HepG2 (cell line): ENCODE results near the gene LCORL. TPM values are rescaled to one million over a fixed set of nuclear protein-coding genes. Genes with fewer than 3 reads are reported as not detected.

Experiments used
- CBX1 ChIP-seq: IDR thresholded peaks from one replicate; pipeline ENCODE4 v1.6.1; 2016; ENCODE audit warnings: antibody characterized with exemption, low read depth
- FOXP1 ChIP-seq, 2 experiments: fragments of 450-650 bp in 1 of 2; IDR thresholded peaks; 2 replicates each; pipeline ENCODE4 v1.6.1; 2017 to 2018; ENCODE audit warnings: antibody characterized with exemption in 1 of 2
- GZF1 ChIP-seq: sonication (generic); formaldehyde crosslinking; IDR thresholded peaks from 2 replicates; pipeline ENCODE4 v1.5.1; 2020; ENCODE audit warnings: mild to moderate bottlenecking, missing genetic modification reagents
- KAT2B ChIP-seq: fragments of 150-350 bp; IDR thresholded peaks from 2 replicates; pipeline ENCODE4 v1.6.1; 2014; ENCODE audit warnings: low read depth, low read length, borderline replicate concordance
- KAT8 ChIP-seq: IDR thresholded peaks from 2 replicates; pipeline ENCODE4 v1.6.1; 2016; ENCODE audit warnings: missing genetic modification reagents, missing compliant biosample characterization
- NFRKB ChIP-seq: fragments of 450-650 bp; IDR thresholded peaks from 2 replicates; pipeline ENCODE4 v1.6.1; 2017
- SP2 ChIP-seq: sonication (generic); formaldehyde crosslinking; IDR thresholded peaks from 2 replicates; pipeline ENCODE4 v1.5.1; 2020; ENCODE audit warnings: mild to moderate bottlenecking, missing genetic modification reagents
- ZFP36L1 ChIP-seq: sonication (generic); formaldehyde crosslinking; IDR thresholded peaks from 2 replicates; pipeline ENCODE4 v1.8.0; 2022; ENCODE audit warnings: mild to moderate bottlenecking, missing genetic modification reagents, moderate library complexity
- ZNF138 ChIP-seq: sonication (generic); formaldehyde crosslinking; IDR thresholded peaks from 2 replicates; pipeline ENCODE4 v1.5.0; 2020; ENCODE audit warnings: mild to moderate bottlenecking, low read depth, missing genetic modification reagents
- ZNF501 ChIP-seq: sonication (generic); formaldehyde crosslinking; IDR thresholded peaks from 2 replicates; pipeline ENCODE4 v1.5.1; 2020; ENCODE audit warnings: mild to moderate bottlenecking, moderate library complexity, missing genetic modification reagents
- polyA plus RNA-seq, 8 experiments: library from polyadenylated mRNA; depleted of rRNA in 3 of 8; stranded (reverse) in 7 of 8; unstranded in 1 of 8; fragments of >200 nt; fragmentation: Illumina TruSeq in 4 of 8; extraction: Trizol in 4 of 8; gene quantifications; 2 replicates each; pipeline versions ENCODE4 v1.2.1 to v1.2.3, GENCODE V29; 2011 to 2016; ENCODE audit warnings: low read depth in 4 of 8, missing spikeins in 1 of 8, mixed read lengths in 1 of 8; ENCODE audit not compliant: insufficient read depth in 1 of 8
- total RNA-seq, 5 experiments: library from RNA; depleted of rRNA; stranded (reverse); fragments of >200 nt; fragmentation: Illumina TruSeq; extraction: Trizol; gene quantifications; 2 replicates each; pipeline ENCODE4 v1.2.3, GENCODE V29; 2016; ENCODE audit warnings: low read depth in 1 of 5
- TF ChIP-seq, protein P1 (sequence below): sonication (generic); formaldehyde crosslinking; IDR thresholded peaks from 2 replicates; pipeline ENCODE4 v1.5.1; 2020; ENCODE audit warnings: mild to moderate bottlenecking, missing genetic modification reagents, moderate library complexity
- TF ChIP-seq, protein P2 (sequence below): sonication (generic); formaldehyde crosslinking; IDR thresholded peaks from 2 replicates; pipeline ENCODE4 v1.4.0; 2020; ENCODE audit warnings: mild to moderate bottlenecking, missing genetic modification reagents
- TF ChIP-seq, protein P3 (sequence below): sonication (generic); formaldehyde crosslinking; IDR thresholded peaks from 2 replicates; pipeline ENCODE4 v1.9.0; 2021; ENCODE audit warnings: missing genetic modification reagents, borderline replicate concordance
- TF ChIP-seq, protein P4 (sequence below): sonication (generic); formaldehyde crosslinking; conservative IDR thresholded peaks from 2 replicates; pipeline ENCODE4 v1.8.0; 2022; ENCODE audit warnings: low read depth, missing genetic modification reagents
- TF ChIP-seq, protein P5 (sequence below): IDR thresholded peaks from 2 replicates; pipeline ENCODE4 v1.6.1; 2016; ENCODE audit warnings: mild to moderate bottlenecking, missing biosample characterization, missing genetic modification reagents
- TF ChIP-seq, protein P6 (sequence below): sonication (generic); formaldehyde crosslinking; conservative IDR thresholded peaks from 2 replicates; pipeline ENCODE4 v1.5.0; 2020; ENCODE audit warnings: missing genetic modification reagents

Gene LCORL
- total and polyA plus RNA-seq, 2 of the 13 experiments (the other 11 are each of a cell fraction or from before 2014, with no cell fraction given), result 5.3 to 14.5 TPM

DNA sequence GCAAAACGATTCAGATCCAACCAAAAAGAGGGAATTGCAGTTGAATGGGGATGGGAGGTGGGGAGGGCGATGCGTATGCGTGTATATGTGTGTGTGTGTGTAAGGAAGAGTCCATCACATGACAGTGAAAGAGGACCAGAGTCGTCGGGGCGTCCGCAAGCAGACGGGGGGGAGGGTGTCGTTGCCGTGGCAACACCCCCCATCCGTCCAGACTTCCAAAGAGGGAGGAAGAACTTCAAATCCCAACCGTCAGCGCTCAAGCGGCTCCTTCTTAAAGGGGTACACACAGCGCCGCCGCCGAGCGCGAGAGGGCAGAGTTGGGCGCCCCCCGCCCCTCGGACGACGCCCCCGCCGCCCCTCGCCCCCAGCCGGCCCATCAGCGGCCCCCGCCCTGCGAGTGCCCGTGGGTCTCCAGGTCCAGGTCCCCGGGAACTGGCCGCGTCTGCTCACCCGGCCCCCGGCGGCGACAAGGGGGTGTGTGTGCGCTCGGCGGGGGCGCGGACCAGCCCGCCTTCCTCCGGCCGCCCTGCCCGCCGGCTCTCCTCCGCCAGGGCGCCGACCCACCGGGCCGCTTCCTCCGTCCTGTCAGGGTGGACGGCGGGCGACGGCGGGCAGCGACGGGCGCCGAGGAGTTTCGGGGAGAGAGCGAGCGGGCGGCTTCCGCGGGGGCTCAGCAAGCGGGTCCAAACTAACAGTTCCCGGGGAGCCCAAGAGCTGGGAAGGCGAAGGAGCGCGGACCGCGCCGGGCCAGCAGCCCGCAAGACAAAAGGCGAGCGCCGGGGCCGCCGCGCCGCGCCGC, 685 bp downstream of the LCORL start (continued):
- TF ChIP-seq, protein P1, sequence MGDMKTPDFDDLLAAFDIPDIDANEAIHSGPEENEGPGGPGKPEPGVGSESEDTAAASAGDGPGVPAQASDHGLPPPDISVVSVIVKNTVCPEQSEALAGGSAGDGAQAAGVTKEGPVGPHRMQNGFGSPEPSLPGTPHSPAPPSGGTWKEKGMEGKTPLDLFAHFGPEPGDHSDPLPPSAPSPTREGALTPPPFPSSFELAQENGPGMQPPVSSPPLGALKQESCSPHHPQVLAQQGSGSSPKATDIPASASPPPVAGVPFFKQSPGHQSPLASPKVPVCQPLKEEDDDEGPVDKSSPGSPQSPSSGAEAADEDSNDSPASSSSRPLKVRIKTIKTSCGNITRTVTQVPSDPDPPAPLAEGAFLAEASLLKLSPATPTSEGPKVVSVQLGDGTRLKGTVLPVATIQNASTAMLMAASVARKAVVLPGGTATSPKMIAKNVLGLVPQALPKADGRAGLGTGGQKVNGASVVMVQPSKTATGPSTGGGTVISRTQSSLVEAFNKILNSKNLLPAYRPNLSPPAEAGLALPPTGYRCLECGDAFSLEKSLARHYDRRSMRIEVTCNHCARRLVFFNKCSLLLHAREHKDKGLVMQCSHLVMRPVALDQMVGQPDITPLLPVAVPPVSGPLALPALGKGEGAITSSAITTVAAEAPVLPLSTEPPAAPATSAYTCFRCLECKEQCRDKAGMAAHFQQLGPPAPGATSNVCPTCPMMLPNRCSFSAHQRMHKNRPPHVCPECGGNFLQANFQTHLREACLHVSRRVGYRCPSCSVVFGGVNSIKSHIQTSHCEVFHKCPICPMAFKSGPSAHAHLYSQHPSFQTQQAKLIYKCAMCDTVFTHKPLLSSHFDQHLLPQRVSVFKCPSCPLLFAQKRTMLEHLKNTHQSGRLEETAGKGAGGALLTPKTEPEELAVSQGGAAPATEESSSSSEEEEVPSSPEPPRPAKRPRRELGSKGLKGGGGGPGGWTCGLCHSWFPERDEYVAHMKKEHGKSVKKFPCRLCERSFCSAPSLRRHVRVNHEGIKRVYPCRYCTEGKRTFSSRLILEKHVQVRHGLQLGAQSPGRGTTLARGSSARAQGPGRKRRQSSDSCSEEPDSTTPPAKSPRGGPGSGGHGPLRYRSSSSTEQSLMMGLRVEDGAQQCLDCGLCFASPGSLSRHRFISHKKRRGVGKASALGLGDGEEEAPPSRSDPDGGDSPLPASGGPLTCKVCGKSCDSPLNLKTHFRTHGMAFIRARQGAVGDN, result no peak
- TF ChIP-seq CBX1, result no peak
- TF ChIP-seq, protein P2, sequence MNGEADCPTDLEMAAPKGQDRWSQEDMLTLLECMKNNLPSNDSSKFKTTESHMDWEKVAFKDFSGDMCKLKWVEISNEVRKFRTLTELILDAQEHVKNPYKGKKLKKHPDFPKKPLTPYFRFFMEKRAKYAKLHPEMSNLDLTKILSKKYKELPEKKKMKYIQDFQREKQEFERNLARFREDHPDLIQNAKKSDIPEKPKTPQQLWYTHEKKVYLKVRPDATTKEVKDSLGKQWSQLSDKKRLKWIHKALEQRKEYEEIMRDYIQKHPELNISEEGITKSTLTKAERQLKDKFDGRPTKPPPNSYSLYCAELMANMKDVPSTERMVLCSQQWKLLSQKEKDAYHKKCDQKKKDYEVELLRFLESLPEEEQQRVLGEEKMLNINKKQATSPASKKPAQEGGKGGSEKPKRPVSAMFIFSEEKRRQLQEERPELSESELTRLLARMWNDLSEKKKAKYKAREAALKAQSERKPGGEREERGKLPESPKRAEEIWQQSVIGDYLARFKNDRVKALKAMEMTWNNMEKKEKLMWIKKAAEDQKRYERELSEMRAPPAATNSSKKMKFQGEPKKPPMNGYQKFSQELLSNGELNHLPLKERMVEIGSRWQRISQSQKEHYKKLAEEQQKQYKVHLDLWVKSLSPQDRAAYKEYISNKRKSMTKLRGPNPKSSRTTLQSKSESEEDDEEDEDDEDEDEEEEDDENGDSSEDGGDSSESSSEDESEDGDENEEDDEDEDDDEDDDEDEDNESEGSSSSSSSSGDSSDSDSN (CRISPR knock-in tag), result peak; percentile 59; the same call in 1 of the 2 replicates
- no peak for TF ChIP-seq KAT8 (CRISPR knock-in tag)
- TF ChIP-seq, protein P3, sequence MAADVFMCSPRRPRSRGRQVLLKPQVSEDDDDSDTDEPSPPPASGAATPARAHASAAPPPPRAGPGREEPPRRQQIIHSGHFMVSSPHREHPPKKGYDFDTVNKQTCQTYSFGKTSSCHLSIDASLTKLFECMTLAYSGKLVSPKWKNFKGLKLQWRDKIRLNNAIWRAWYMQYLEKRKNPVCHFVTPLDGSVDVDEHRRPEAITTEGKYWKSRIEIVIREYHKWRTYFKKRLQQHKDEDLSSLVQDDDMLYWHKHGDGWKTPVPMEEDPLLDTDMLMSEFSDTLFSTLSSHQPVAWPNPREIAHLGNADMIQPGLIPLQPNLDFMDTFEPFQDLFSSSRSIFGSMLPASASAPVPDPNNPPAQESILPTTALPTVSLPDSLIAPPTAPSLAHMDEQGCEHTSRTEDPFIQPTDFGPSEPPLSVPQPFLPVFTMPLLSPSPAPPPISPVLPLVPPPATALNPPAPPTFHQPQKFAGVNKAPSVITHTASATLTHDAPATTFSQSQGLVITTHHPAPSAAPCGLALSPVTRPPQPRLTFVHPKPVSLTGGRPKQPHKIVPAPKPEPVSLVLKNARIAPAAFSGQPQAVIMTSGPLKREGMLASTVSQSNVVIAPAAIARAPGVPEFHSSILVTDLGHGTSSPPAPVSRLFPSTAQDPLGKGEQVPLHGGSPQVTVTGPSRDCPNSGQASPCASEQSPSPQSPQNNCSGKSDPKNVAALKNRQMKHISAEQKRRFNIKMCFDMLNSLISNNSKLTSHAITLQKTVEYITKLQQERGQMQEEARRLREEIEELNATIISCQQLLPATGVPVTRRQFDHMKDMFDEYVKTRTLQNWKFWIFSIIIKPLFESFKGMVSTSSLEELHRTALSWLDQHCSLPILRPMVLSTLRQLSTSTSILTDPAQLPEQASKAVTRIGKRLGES (CRISPR knock-in tag), result no peak
- TF ChIP-seq NFRKB, result no peak
- TF ChIP-seq ZNF501 (CRISPR knock-in tag), result no peak
- no peak for TF ChIP-seq SP2 (CRISPR knock-in tag)
- no peak for TF ChIP-seq KAT2B
- TF ChIP-seq, protein P4, sequence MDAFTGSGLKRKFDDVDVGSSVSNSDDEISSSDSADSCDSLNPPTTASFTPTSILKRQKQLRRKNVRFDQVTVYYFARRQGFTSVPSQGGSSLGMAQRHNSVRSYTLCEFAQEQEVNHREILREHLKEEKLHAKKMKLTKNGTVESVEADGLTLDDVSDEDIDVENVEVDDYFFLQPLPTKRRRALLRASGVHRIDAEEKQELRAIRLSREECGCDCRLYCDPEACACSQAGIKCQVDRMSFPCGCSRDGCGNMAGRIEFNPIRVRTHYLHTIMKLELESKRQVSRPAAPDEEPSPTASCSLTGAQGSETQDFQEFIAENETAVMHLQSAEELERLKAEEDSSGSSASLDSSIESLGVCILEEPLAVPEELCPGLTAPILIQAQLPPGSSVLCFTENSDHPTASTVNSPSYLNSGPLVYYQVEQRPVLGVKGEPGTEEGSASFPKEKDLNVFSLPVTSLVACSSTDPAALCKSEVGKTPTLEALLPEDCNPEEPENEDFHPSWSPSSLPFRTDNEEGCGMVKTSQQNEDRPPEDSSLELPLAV, result no peak
- no peak for TF ChIP-seq FOXP1 (IDR thresholded peaks at IDR 0.05)
- TF ChIP-seq FOXP1 (CRISPR knock-in tag; IDR thresholded peaks at IDR 0.05), result no peak
- TF ChIP-seq ZFP36L1 (CRISPR knock-in tag), result no peak
- TF ChIP-seq, protein P5, sequence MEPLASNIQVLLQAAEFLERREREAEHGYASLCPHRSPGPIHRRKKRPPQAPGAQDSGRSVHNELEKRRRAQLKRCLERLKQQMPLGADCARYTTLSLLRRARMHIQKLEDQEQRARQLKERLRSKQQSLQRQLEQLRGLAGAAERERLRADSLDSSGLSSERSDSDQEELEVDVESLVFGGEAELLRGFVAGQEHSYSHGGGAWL (CRISPR knock-in tag), result no peak
- no peak for TF ChIP-seq GZF1 (CRISPR knock-in tag)
- TF ChIP-seq, protein P6, sequence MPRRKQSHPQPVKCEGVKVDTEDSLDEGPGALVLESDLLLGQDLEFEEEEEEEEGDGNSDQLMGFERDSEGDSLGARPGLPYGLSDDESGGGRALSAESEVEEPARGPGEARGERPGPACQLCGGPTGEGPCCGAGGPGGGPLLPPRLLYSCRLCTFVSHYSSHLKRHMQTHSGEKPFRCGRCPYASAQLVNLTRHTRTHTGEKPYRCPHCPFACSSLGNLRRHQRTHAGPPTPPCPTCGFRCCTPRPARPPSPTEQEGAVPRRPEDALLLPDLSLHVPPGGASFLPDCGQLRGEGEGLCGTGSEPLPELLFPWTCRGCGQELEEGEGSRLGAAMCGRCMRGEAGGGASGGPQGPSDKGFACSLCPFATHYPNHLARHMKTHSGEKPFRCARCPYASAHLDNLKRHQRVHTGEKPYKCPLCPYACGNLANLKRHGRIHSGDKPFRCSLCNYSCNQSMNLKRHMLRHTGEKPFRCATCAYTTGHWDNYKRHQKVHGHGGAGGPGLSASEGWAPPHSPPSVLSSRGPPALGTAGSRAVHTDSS (CRISPR knock-in tag), result no peak
- TF ChIP-seq ZNF138 (CRISPR knock-in tag), result no peak
